HG03064 (cell line): ENCODE measurements around the gene CCDC85C.

ENCODE experiments used
- ATAC-seq: cut with Tn5 transposase; IDR thresholded peaks from one replicate; pipeline ENCODE4 v1.9.1; 2021; ENCODE audit warnings: low read depth; ENCODE audit not compliant: unreplicated experiment

CCDC85C gene

GRCh38 chr14:99632410-99633035 is 28.5 kb upstream of the CCDC85C start:
- no peak for ATAC-seq

- ATAC-seq: no peak
Observed at GRCh38 chr14:99630202-99630601, 26.2 kb upstream of the CCDC85C start.

GRCh38 chr14:99628887-99629618 is 25.0 kb upstream of the CCDC85C start:
- ATAC-seq: peak; percentile 65

- ATAC-seq: no peak
Observed at GRCh38 chr14:99627510-99628381, 23.7 kb upstream of the CCDC85C start.

GRCh38 chr14:99627100-99627499 is 23.1 kb upstream of the CCDC85C start:
- no peak for ATAC-seq

- ATAC-seq: no peak
Observed at GRCh38 chr14:99626041-99626648, 22.1 kb upstream of the CCDC85C start.

- ATAC-seq: no peak
Observed at GRCh38 chr14:99625476-99625875, 21.5 kb upstream of the CCDC85C start.

GRCh38 chr14:99624971-99625370 is 21.0 kb upstream of the CCDC85C start:
- no peak for ATAC-seq

GRCh38 chr14:99624024-99624423 is 20.0 kb upstream of the CCDC85C start:
- ATAC-seq: no peak

- ATAC-seq: no peak
Observed at GRCh38 chr14:99621948-99622347, 17.9 kb upstream of the CCDC85C start.

GRCh38 chr14:99619835-99620834 is 16.1 kb upstream of the CCDC85C start:
- no peak for ATAC-seq

- ATAC-seq: no peak
Observed at GRCh38 chr14:99616832-99617800, 13.1 kb upstream of the CCDC85C start.

- no peak for ATAC-seq
Observed at GRCh38 chr14:99615497-99616157, 11.6 kb upstream of the CCDC85C start.

- ATAC-seq: no peak
Observed at GRCh38 chr14:99612738-99613330, 8.8 kb upstream of the CCDC85C start.

GRCh38 chr14:99612071-99612737 is 8.2 kb upstream of the CCDC85C start:
- no peak for ATAC-seq

- ATAC-seq: no peak
Observed at GRCh38 chr14:99611646-99612045, 7.6 kb upstream of the CCDC85C start.
